Smooth muscle cell of trachea (primary cell): ENCODE data around the gene KRTAP22-2. TPM values are rescaled to one million over a fixed set of nuclear protein-coding genes. Genes with fewer than 3 reads are reported as not detected.

Experiments
- total RNA-seq: library from RNA; depleted of rRNA; stranded (reverse); fragments of >200 nt; gene quantifications from 2 replicates; pipeline ENCODE4 v1.2.1, GENCODE V29; 2014

Gene KRTAP22-2
- not detected in 2 replicates for total RNA-seq

DNA sequence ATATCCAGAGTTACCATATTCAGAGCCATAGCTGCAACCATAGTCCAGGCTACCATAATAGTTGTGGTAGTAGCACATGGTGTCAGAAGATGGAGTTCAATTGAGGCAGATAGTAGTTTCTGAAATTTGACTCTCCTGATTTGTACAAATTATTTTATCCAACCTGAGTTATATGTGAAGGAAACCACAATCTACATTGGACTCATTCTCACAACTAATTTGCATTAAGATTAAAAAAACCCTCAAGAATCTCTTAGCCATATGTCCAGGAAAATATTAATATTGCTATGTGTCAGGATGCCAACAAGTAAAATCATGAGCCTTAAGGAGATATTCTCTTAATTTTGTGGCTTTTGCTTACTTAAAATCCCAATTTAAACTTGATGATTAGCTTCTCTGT is at the start of gene KRTAP22-2:
TSS of gene KRTAP22-2 (minus strand) at position 101 of the 400 bp plus-strand sequence.

DNA sequence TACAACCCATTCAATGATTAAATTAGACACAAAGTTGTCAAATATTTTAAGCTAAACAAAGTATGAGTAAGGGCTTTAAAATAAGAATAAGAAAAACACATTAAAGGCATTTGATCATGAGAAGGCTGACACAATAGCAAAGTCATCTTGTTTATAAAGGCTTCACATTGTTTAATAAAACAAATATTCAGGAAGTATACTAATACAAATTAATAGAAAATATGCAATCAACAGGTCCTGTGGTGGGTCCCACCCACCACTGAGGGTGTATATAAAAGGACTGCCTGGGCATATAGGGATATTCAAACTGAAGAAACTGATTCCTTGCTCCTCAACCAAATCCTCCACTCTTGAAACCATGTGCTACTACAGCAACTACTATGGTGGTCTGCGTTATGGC is 44.7 kb upstream of the KRTAP22-2 start, which contains the start of gene KRTAP20-2:
TSS of gene KRTAP20-2 (plus strand) at position 301 of the 400 bp plus-strand sequence. CDS start at position 359, 58 bp downstream.

DNA sequence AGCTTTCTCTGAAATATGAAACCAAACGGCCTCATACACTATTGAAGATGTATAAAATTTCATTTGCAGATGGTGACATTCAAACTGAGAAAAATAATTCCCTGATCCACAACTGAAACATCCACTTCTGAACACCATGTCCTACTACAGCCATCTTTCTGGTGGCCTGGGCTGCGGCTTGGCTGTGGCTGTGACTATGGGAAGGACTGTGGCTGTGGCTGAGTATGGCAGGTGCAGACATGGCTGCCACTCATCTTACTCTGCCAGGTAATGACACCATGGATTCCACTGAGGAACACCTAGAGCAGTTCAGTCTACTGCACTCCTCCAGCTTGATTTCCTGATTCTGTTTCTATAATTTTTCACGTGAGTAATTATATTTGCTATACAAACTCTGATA is 30.3 kb upstream of the KRTAP22-2 start, which contains the start of gene KRTAP20-4:
TSS of gene KRTAP20-4 (plus strand) at position 106 of the 400 bp plus-strand sequence.

DNA sequence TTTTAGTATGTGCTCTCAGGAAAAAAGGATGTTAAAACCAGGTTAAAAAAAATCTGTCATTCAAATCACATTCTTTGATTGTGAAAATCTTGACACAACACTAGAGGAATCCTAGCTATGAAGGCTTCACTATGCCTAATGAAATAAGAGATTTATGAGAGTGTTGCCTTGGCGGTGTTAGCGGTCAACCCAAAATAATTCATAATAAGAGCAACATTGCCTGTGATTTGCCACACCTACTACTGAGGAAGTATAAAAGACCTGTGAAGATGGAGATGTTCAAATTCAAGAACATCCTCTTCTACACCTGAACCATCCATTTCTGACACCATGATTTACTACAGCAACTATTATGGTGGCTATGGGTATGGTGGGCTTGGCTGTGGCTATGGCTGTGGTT is 25.9 kb upstream of the KRTAP22-2 start, which contains the start of gene KRTAP20-1:
TSS of gene KRTAP20-1 (plus strand) at position 301 of the 400 bp plus-strand sequence. CDS start at position 331, 30 bp downstream.

DNA sequence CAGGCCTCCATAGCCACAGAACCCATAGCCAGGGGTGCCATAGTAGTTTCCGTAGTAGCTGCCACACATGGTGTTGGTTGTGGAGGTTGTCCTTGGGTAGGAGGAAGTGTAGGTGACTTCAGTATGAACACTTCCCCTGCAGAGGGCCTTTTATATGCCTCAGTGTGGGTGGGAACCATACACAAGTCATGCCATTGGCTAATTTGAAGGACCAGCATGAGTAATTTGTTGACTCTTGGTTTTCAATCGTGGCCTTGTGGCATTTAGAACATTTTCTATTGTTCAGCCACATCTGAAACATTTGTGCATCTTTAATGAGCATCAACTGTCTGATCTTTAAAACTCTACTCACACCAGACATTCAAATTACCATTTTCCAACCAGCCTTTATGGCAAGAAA is 23.6 kb upstream of the KRTAP22-2 start, which contains the start of gene KRTAP6-1:
TSS of gene KRTAP6-1 (minus strand) at position 95 of the 400 bp plus-strand sequence. CDS start at position 69, 26 bp downstream.

DNA sequence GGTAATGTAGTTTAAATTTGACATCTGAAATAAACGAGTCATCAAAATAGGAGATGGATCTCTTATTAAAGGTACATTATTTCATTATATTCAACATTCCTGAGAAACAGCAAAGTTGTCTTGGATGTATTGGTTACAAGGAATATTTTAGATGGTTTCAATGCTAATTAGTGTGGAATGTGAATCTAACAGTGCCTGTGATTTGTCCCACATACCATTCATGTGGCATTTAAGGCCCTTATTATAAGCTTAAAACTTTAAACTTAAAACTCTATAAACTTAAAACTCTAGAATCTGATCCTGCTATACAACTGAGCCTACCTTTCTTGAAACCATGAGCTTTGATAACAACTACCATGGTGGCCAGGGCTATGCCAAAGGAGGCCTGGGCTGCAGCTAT is 10.6 kb upstream of the KRTAP22-2 start, which contains the start of gene KRTAP22-1:
TSS of gene KRTAP22-1 (plus strand) at position 301 of the 400 bp plus-strand sequence.

DNA sequence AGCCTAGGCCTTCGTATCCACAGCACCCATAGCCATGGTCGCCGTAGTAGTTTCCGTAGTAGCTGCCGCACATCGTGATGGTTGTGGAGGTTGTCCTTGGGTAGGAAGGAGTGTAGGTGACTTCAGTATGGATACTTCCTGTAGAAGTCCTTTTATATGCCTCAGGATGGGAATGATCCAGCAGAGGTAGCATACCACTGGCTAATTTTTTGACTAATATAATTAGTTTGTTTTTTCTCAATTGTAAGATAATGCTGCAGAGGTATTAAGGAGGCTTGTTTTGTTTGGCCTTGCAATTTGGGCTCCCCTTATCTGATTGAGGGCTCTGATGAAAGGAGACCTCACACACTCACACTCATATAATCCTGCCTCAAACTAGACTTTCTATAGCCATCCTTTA is 8.6 kb upstream of the KRTAP22-2 start, which contains the start of gene KRTAP6-2:
TSS of gene KRTAP6-2 (minus strand) at position 101 of the 400 bp plus-strand sequence. CDS start at position 73, 28 bp downstream.

DNA sequence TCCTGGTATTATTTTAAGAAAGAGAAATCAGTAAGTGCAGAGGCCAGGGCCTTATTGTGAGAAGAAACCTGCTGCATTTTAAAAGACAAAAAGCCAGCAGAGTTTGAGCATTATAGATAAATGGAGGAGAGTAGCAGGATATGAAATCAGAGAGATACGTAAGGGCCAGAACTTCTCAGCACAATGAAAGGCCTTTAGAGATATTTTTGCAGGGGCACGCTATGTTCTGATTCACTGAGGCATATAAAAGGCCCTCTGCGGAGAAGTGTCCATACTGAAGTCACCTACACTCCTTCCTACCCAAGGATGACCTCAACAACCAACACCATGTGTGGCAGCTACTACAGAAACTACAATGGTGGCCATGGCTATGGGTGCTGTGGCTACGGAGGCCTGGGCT is 1.9 kb upstream of the KRTAP22-2 start, which contains the start of gene KRTAP6-3:
TSS of gene KRTAP6-3 (plus strand) at position 301 of the 400 bp plus-strand sequence. CDS start at position 307, 6 bp downstream.

DNA sequence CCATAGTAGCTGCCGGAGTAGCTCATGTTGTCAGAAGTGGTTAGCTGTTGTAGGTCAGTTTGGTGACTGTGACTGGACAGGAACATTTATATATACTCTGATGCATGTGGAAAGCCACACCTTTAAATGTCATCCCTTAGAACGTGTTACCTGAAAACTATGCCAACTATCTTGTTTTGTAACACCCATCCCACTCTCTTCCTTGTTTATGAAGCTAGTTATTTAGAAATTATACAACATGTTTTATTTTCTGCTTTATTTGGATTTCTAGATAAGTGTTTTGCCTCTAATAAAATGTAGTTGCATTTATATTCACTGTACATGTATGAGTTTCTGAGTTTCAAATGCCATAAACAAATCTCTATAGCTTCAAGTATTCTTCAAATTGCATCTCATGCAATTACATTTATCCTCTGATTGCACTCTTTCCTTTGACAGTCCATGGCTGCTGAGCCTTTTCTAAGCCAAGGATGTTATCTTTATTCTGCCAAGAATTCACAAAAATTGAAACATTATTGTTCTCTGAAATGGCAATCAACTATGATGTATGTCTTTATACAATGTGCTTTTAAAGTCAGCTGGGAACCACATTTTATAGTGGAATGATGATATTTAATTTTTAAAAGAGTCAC is 28.8 kb downstream of the KRTAP22-2 start, which contains the start of gene KRTAP19-7:
TSS of gene KRTAP19-7 (minus strand) at position 51 of the 632 bp plus-strand sequence. CDS start at position 26, 25 bp downstream.

DNA sequence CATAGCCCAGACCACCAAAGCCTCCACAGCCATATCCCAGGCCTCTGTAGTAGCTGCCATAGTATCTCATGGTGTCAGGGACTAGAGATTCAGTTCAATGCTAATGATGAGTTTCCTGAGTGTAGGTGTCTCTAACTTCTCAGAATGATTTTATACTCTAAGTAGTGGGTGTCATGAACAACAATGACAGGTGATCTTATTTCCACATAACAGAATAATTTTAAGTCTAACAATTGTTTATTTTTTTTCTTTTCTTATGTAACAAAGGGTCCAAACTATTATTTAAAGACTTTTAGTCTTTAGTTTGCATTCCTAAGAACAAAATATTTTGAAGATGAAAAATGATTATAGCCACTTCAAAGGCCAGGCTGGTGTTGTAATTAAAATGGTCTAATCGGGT is 48.4 kb downstream of the KRTAP22-2 start, which contains the start of gene KRTAP19-6:
TSS of gene KRTAP19-6 (minus strand) at position 101 of the 400 bp plus-strand sequence. CDS start at position 70, 31 bp downstream.

Other genes starting within 250 kb of the KRTAP22-2 start
- not detected in 2 replicates for gene KRTAP23-1, start 241.8 kb downstream of the KRTAP22-2 start, total RNA-seq
- gene KRTAP13-2, start 218.1 kb downstream of the KRTAP22-2 start, total RNA-seq: not detected in 2 replicates
- not detected in 2 replicates for gene KRTAP13-1, start 194.4 kb downstream of the KRTAP22-2 start, total RNA-seq
- not detected in 2 replicates for gene KRTAP13-3, start 164.5 kb downstream of the KRTAP22-2 start, total RNA-seq
- not detected in 2 replicates for gene KRTAP13-4, start 160.2 kb downstream of the KRTAP22-2 start, total RNA-seq
- gene KRTAP15-1, start 150.1 kb downstream of the KRTAP22-2 start, total RNA-seq: not detected in 2 replicates
- not detected in 2 replicates for gene KRTAP19-1, start 110.0 kb downstream of the KRTAP22-2 start, total RNA-seq
- not detected in 2 replicates for gene KRTAP19-2, start 103.0 kb downstream of the KRTAP22-2 start, total RNA-seq
- not detected in 2 replicates for gene KRTAP19-3, start 98.4 kb downstream of the KRTAP22-2 start, total RNA-seq
- gene KRTAP19-4, start 93.2 kb downstream of the KRTAP22-2 start, total RNA-seq: not detected in 2 replicates
- gene KRTAP19-5, start 88.3 kb downstream of the KRTAP22-2 start, total RNA-seq: not detected in 2 replicates
- not detected in 2 replicates for gene KRTAP19-6, start 48.5 kb downstream of the KRTAP22-2 start, total RNA-seq
- gene KRTAP19-7, start 29.1 kb downstream of the KRTAP22-2 start, total RNA-seq: not detected in 2 replicates
- gene KRTAP6-3, start 2.0 kb upstream of the KRTAP22-2 start, total RNA-seq: not detected in 2 replicates
- not detected in 2 replicates for gene KRTAP6-2, start 8.5 kb upstream of the KRTAP22-2 start, total RNA-seq
- gene KRTAP22-1, start 10.7 kb upstream of the KRTAP22-2 start, total RNA-seq: not detected in 2 replicates
- gene KRTAP6-1, start 23.5 kb upstream of the KRTAP22-2 start, total RNA-seq: not detected in 2 replicates
- not detected in 2 replicates for gene KRTAP20-1, start 26.0 kb upstream of the KRTAP22-2 start, total RNA-seq
- gene KRTAP20-4, start 30.2 kb upstream of the KRTAP22-2 start, total RNA-seq: not detected in 2 replicates
- not detected in 2 replicates for gene KRTAP20-2, start 44.8 kb upstream of the KRTAP22-2 start, total RNA-seq
- not detected in 2 replicates for gene KRTAP20-3, start 52.5 kb upstream of the KRTAP22-2 start, total RNA-seq
- not detected in 2 replicates for gene KRTAP21-3, start 128.4 kb upstream of the KRTAP22-2 start, total RNA-seq
- gene KRTAP21-2, start 156.9 kb upstream of the KRTAP22-2 start, total RNA-seq: not detected in 2 replicates
- gene KRTAP21-1, start 165.0 kb upstream of the KRTAP22-2 start, total RNA-seq: not detected in 2 replicates
- gene KRTAP8-1, start 222.9 kb upstream of the KRTAP22-2 start, total RNA-seq: not detected in 2 replicates
- not detected in 2 replicates for gene KRTAP7-1, start 239.4 kb upstream of the KRTAP22-2 start, total RNA-seq